ENCODE measurements around the gene TRIM3.

The TRIM3 gene

GRCh38 chr11:6437993-6438392 lies 35.7 kb downstream of the TRIM3 start:
- no peak for DNase-seq (ENCODE audit: low spot score)

GRCh38 chr11:6437423-6437822 lies 36.3 kb downstream of the TRIM3 start:
- DNase-seq (ENCODE audit: low spot score), result no peak

GRCh38 chr11:6433998-6434660 lies 39.6 kb downstream of the TRIM3 start:
- no peak for DNase-seq (ENCODE audit: low spot score)

GRCh38 chr11:6431861-6432260 lies 41.9 kb downstream of the TRIM3 start:
- no peak for DNase-seq (ENCODE audit: low spot score)

GRCh38 chr11:6427516-6427915 lies 46.2 kb downstream of the TRIM3 start:
- DNase-seq (ENCODE audit: low spot score), result no peak

GRCh38 chr11:6420677-6421076 lies 53.1 kb downstream of the TRIM3 start:
- DNase-seq (ENCODE audit: low spot score), result no peak

GRCh38 chr11:6419009-6419631 lies 54.6 kb downstream of the TRIM3 start, which contains the start of gene APBB1:
TSS of gene APBB1 (minus strand) at chr11:6419094. CDS start at chr11:6411347, 7,747 bp downstream.
- peak; percentile 85 for DNase-seq (ENCODE audit: low spot score)

- DNase-seq (ENCODE audit: low spot score), result no peak
These were observed 55.2 kb downstream of the TRIM3 start for GRCh38 chr11:6418557-6419008.

- no peak for DNase-seq (ENCODE audit: low spot score)
These were observed 55.7 kb downstream of the TRIM3 start for GRCh38 chr11:6417907-6418556.

- no peak for DNase-seq (ENCODE audit: low spot score)
These were observed 57.9 kb downstream of the TRIM3 start for GRCh38 chr11:6415797-6416196.

- no peak for DNase-seq (ENCODE audit: low spot score)
These were observed 58.8 kb downstream of the TRIM3 start for GRCh38 chr11:6414874-6415328.

- DNase-seq (ENCODE audit: low spot score), result no peak
These were observed 59.9 kb downstream of the TRIM3 start for GRCh38 chr11:6413791-6414201.

- DNase-seq (ENCODE audit: low spot score), result no peak
These were observed 62.1 kb downstream of the TRIM3 start for GRCh38 chr11:6411594-6412031.

- DNase-seq (ENCODE audit: low spot score), result no peak
These were observed 62.9 kb downstream of the TRIM3 start for GRCh38 chr11:6410695-6411430.

- no peak for DNase-seq (ENCODE audit: low spot score)
These were observed 67.4 kb downstream of the TRIM3 start for GRCh38 chr11:6406370-6406769.

GRCh38 chr11:6405846-6406245 lies 67.9 kb downstream of the TRIM3 start:
- DNase-seq (ENCODE audit: low spot score), result no peak

GRCh38 chr11:6405052-6405667 lies 68.6 kb downstream of the TRIM3 start:
- no peak for DNase-seq (ENCODE audit: low spot score)

GRCh38 chr11:6404342-6405051 lies 69.2 kb downstream of the TRIM3 start:
- DNase-seq (ENCODE audit: low spot score), result no peak

- no peak for DNase-seq (ENCODE audit: low spot score)
These were observed 70.2 kb downstream of the TRIM3 start for GRCh38 chr11:6403539-6403938.

- no peak for DNase-seq (ENCODE audit: low spot score)
These were observed 71.2 kb downstream of the TRIM3 start for GRCh38 chr11:6402561-6402981.

GRCh38 chr11:6402061-6402470 lies 71.7 kb downstream of the TRIM3 start:
- DNase-seq (ENCODE audit: low spot score), result no peak
